ENCODE results near the gene FYB1. TPM values are rescaled to one million over a fixed set of nuclear protein-coding genes. Genes with fewer than 3 reads are reported as not detected.

FYB1 gene
- total RNA-seq, 1 donor from 2014 or later: 74.1 TPM

DNA sequence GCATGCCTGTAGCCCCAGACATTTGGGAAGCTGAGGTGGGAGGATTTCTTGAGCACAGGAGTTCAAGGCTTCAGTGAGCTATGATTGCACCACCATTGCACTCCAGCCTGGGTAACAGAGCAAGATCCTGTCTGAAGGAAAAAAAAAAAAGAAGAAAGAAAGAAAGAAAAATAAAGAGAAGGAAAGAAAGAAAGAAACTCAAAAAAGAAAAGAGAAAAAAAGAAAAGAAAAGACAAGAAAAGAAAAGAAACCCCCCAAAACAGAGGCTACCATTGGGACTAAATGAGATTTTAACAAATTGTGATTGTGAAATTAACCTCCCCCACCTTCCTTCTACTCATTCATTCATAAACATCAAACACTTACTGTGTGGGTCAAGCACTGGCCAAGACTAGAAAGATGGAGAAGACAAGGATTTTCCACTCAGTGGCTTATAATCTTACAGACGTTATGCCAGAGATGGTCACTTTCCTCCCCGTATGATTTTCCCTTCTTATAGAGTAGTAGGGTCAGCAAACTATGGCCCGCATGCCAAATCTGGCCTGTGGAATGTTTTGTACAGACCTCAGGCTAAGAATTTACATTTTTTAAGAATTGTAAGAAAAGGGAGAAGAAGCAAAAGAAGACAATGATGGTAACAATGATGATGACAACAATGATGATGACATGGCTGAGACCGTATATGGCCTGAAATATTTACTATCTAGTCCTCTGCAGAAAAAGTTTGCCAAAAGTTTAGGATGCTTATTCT is 1.1 kb upstream of the FYB1 start:
- Histone ChIP-seq H3K4me3 (no peak overlapping the region), H3K36me3 (no peaks in the 10 kb centered on the region), H3K27ac (no peak overlapping the region), H3K9me3 (no peaks in the 10 kb centered on the region), H3K27me3 (no peaks in the 10 kb centered on the region), H3K4me1 (no peaks in the 10 kb centered on the region)
- TF ChIP-seq, protein P1, sequence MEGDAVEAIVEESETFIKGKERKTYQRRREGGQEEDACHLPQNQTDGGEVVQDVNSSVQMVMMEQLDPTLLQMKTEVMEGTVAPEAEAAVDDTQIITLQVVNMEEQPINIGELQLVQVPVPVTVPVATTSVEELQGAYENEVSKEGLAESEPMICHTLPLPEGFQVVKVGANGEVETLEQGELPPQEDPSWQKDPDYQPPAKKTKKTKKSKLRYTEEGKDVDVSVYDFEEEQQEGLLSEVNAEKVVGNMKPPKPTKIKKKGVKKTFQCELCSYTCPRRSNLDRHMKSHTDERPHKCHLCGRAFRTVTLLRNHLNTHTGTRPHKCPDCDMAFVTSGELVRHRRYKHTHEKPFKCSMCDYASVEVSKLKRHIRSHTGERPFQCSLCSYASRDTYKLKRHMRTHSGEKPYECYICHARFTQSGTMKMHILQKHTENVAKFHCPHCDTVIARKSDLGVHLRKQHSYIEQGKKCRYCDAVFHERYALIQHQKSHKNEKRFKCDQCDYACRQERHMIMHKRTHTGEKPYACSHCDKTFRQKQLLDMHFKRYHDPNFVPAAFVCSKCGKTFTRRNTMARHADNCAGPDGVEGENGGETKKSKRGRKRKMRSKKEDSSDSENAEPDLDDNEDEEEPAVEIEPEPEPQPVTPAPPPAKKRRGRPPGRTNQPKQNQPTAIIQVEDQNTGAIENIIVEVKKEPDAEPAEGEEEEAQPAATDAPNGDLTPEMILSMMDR (IDR thresholded peaks at IDR 0.05): no peak
- intact Hi-C loops (cut with DNase I): no loop called here
- DNase-seq (ENCODE audit: low spot score in 2 of 2): no peak

DNA sequence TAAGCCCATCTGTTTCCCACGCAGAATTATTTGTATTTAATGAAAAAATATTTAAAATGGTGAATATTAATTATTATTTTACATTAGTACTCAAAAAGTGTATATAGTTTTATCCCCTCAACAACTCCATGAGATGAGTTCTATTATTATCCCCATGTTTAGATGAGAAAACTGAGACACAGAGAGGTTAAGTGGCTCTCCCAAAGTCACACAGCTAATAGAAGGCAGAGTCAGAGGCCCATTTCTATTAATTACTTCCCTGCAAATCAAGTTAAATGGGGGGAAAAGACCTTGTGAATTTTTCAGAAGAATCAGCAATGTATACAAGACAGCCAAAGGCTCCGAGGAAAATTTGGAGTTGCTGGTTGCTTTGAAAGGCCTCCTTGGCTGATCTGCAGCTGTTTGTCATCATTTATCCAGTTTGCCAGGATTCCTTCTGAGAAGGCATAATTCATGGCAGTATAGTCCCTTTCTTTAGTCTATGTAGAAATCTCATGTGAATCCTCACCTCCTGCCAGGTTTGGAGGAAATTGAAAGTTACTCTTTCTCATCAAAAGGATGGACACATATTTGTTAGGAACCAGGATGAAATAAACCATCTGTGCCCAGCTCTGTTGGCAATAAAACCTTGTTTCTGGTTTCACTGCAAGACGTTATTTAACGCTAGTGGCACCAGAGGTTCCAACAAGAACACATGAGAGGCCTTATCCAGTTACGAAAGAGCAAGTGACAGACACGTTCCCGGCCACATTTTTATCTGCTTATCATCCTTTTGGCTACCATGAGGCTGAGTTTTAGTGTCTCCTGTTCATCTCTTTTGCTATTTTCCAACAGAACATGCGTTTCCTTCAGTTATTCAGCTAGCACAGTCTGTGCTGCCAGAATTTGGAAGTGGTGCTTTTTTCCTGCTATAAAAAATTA is 621 bp downstream of the FYB1 start:
- TF ChIP-seq, protein P1 (IDR thresholded peaks at IDR 0.05): no peak
- no peak for DNase-seq (ENCODE audit: low spot score in 2 of 2)
- H3K36me3 ChIP-seq: no peaks in the 10 kb centered on the region
- intact Hi-C loops (cut with DNase I): loop anchor here (10.0 kb wide), 1 partner anchor 224 kb away; no protein-coding TSS in a partner anchor
- peak overlapping the region in 1 of 2 donors; percentile 5 for H3K4me3 ChIP-seq
- H3K9me3 ChIP-seq: no peaks in the 10 kb centered on the region
- no peaks in the 10 kb centered on the region for H3K27me3 ChIP-seq
- H3K4me1 ChIP-seq: no peaks in the 10 kb centered on the region
- H3K27ac ChIP-seq: no peak overlapping the region

DNA sequence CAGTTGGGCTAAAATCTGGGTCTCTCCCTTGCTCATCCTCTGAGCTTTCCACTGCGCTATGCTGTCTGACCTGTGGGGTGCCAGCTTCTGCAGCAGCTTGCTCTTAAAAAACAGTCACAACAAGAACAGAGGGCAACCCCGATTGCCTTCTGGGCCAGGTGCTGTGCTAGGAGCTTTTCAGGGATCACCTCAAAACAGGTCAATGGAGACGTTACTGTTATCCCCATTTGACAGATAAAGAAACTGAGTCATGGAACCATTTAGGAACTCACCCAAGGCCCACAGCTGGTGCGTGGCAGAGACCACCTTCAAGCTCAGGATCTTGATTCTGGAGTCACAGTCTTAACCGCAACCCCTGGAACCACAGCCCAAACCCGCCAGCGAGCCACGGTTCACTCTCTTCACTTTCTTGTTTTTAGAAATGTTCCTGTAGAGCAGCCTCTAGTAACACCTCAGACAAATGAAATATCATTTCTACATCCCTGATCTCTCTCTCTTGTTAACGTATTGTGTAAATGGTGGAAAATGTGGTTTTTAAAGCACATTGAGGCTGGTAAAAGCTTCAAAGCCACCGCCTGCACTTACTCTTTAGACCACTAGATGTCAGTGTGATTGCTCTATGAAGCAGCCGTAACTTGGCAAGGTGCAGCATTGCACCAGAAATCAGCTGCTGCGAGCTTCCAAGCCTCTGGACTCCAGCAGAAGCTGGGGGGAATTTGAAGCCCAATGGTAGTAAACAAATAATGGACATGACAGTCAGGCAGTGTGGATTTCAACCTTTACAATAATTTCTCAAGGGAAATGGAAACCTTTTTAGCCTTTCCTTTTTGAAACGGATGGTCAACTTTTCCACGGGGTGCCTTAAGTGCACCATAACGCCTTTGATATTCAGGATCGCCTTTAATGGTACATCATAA is 1.7 kb downstream of the FYB1 start:
- Histone ChIP-seq H3K4me1 (no peaks in the 10 kb centered on the region), H3K27ac (no peak overlapping the region), H3K36me3 (no peaks in the 10 kb centered on the region), H3K4me3 (peak overlapping the region in 1 of 2 donors; percentile 5), H3K9me3 (no peaks in the 10 kb centered on the region), H3K27me3 (no peaks in the 10 kb centered on the region)
- intact Hi-C loops (cut with DNase I): loop anchor here (2.0 to 10.0 kb wide), 2 partner anchors 223 to 353 kb away; no protein-coding TSS in a partner anchor
- DNase-seq (ENCODE audit: low spot score in 2 of 2): peak in 1 of 2 donors; percentile 88
- TF ChIP-seq, protein P1 (IDR thresholded peaks at IDR 0.05): peak; percentile 85 to 96 (median 95)

DNA sequence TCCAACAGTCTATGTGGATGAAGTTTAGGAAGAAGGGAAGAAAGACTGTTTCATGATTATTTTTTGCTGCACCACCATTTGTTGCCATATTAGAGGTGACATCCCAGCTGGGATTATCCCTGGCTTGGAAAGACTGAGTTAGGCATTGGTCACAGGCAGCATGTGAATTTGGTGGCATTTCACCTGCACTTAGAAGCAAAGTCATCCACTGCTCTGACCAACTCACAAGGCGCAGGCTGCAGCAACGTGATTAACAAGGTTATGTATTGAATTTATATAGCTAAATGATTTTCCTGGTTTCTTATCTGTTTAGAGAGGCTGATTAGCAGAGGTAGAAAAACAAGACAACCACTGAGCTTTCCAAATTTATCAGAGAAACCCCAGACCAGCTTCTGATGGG is 2.7 kb downstream of the FYB1 start:
- intact Hi-C loops (cut with DNase I): loop anchor here (2.0 to 10.0 kb wide), 2 partner anchors 222 to 354 kb away; no protein-coding TSS in a partner anchor
- Histone ChIP-seq H3K4me3 (no peak overlapping the region), H3K9me3 (no peaks in the 10 kb centered on the region), H3K27me3 (no peaks in the 10 kb centered on the region), H3K27ac (no peak overlapping the region), H3K36me3 (no peaks in the 10 kb centered on the region), H3K4me1 (no peaks in the 10 kb centered on the region)
- TF ChIP-seq, protein P1 (IDR thresholded peaks at IDR 0.05): no peak
- DNase-seq (ENCODE audit: low spot score in 2 of 2): no peak

DNA sequence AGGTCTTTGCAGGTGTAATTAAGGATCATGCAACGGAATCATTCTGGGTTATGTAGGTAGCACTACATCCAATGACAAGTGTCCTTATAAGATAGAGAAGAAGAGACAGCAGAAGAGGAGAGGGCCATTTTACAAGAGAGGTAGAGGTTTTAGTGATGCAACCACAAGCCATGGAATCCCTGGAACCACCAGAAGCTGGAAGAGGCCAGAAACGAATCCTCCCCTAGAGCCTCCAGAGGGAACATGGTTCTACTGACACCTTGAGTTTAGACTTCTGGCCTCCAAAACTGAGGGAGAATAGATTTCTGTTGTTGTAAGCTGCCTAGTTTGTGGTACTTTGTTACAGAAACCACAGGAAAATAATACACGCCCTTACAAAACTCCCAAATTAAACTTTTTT is 3.5 kb downstream of the FYB1 start:
- Histone ChIP-seq H3K4me3 (no peak overlapping the region), H3K36me3 (no peaks in the 10 kb centered on the region), H3K27ac (no peak overlapping the region), H3K27me3 (no peaks in the 10 kb centered on the region), H3K9me3 (no peaks in the 10 kb centered on the region), H3K4me1 (no peaks in the 10 kb centered on the region)
- intact Hi-C loops (cut with DNase I): loop anchor here (2.0 to 10.0 kb wide), 2 partner anchors 221 to 355 kb away; no protein-coding TSS in a partner anchor
- no peak for DNase-seq (ENCODE audit: low spot score in 2 of 2)
- TF ChIP-seq, protein P1 (IDR thresholded peaks at IDR 0.05): no peak
